Cardiac fibroblast (primary cell): ENCODE measurements around the gene POT1.
"Not testable (repeated sequence)": the region's sequence is repeated elsewhere in the genome, so short reads cannot be mapped to it uniquely, and the experiment has no call there.

Experiments
- DNase-seq, 2 donors: peaks; one replicate each; pipeline versions ENCODE4 v3.0.0 to v3.0.0-alpha.2; 2010; ENCODE audit warnings: low read depth in 2 of 2
- H3K4me3 ChIP-seq, 2 donors: replicated peaks in 1 of 2; 1 replicate in 1 of 2; 2 replicates in 1 of 2; pipeline ENCODE4 v1.5.1; 2011; ENCODE audit warnings: low read depth in 2 of 2, low read length in 2 of 2, mild to moderate bottlenecking in 2 of 2, moderate library complexity in 1 of 2
- CTCF ChIP-seq: IDR thresholded peaks from one replicate; pipeline ENCODE4 v1.5.1; 2011; ENCODE audit warnings: low read depth, mild to moderate bottlenecking, low read length, inconsistent platforms

The POT1 gene

GRCh38 chr7:124929467-124930172 is at the start of gene POT1:
TSS of gene POT1 (minus strand) at chr7:124929825. CDS start at chr7:124897173, 32,652 bp downstream.
- peak within 1 kb of the TSS; percentile 59 to 76 for H3K4me3 ChIP-seq
- DNase-seq, result peak; percentile 100
- no peak for TF ChIP-seq CTCF

GRCh38 chr7:124975131-124975530 is 45.5 kb upstream of the POT1 start:
- H3K4me3 ChIP-seq, DNase-seq: not testable (repeated sequence)

GRCh38 chr7:124965553-124965952 is 35.9 kb upstream of the POT1 start:
- H3K4me3 ChIP-seq, result no peak overlapping the region
- no peak for TF ChIP-seq CTCF
- no peak for DNase-seq

GRCh38 chr7:124959676-124960075 is 30.1 kb upstream of the POT1 start:
- no peak overlapping the region for H3K4me3 ChIP-seq
- TF ChIP-seq CTCF, result no peak
- no peak for DNase-seq

- DNase-seq, H3K4me3 ChIP-seq: not testable (repeated sequence)
These were observed 28.3 kb upstream of the POT1 start for GRCh38 chr7:124957952-124958351.

GRCh38 chr7:124956160-124956559 is 26.5 kb upstream of the POT1 start:
- no peak for TF ChIP-seq CTCF
- no peak for DNase-seq
- H3K4me3 ChIP-seq, result no peak overlapping the region

- H3K4me3 ChIP-seq, result no peak overlapping the region
- TF ChIP-seq CTCF, result no peak
- peak in 1 of 2 donors; percentile 48 for DNase-seq
These were observed 25.2 kb upstream of the POT1 start for GRCh38 chr7:124954790-124955189.

- DNase-seq, result no peak
- TF ChIP-seq CTCF, result no peak
- no peak overlapping the region for H3K4me3 ChIP-seq
These were observed 16.1 kb upstream of the POT1 start for GRCh38 chr7:124945680-124946079.
